ENCODE results near the gene GPR146. TPM values are rescaled to one million over a fixed set of nuclear protein-coding genes. Genes with fewer than 3 reads are reported as not detected.

The GPR146 gene
- total and polyA plus RNA-seq, 2 of the 8 experiments (the other 6 are each of a cell fraction or from before 2014, with no cell fraction given): 1.8 to 2.7 TPM

- TF ChIP-seq CHD2 (IDR thresholded peaks at IDR 0.05; ENCODE audit: low read length): no peak
- no peak for TF ChIP-seq SP4 (IDR thresholded peaks at IDR 0.05; ENCODE audit: low read length)
- TF ChIP-seq FOSL1 (IDR thresholded peaks at IDR 0.05; ENCODE audit: insufficient read depth, low read depth, low read length): no peak
These were observed 36.4 kb upstream of the GPR146 start (continued) for GRCh38 chr7:1007901-1008300.

Measured in H1 (cell line).